H7 (cell line): ENCODE measurements around the gene TXNDC9. TPM values are rescaled to one million over a fixed set of nuclear protein-coding genes. Genes with fewer than 3 reads are reported as not detected.
"Not testable (repeated sequence)": the region's sequence is repeated elsewhere in the genome, so short reads cannot be mapped to it uniquely, and the experiment has no call there.

ENCODE experiments used
- DNase-seq: peaks from one replicate; pipeline ENCODE4 v3.0.0; 2012
- H3K27me3 ChIP-seq: 2 replicates; pipeline ENCODE4 v1.6.0; 2011; ENCODE audit warnings: mild to moderate bottlenecking, low read length; ENCODE audit not compliant: control insufficient read depth, insufficient read depth
- H3K36me3 ChIP-seq: replicated peaks from 2 replicates; pipeline ENCODE4 v1.5.1; 2011; ENCODE audit warnings: low read length; ENCODE audit not compliant: control insufficient read depth, insufficient read depth
- H3K4me3 ChIP-seq: 2 replicates; pipeline ENCODE4 v1.5.1; 2011; ENCODE audit warnings: low read depth, mild to moderate bottlenecking, control low read depth, low read length, moderate library complexity; ENCODE audit not compliant: insufficient read depth
- total RNA-seq: library from RNA; depleted of rRNA; stranded (reverse); fragments of >200 nt; shearing (Covaris generic); gene quantifications from 2 replicates; pipeline ENCODE4 v1.2.3, GENCODE V29; 2014; rRNA removed

Gene TXNDC9
- total RNA-seq, 1 experiment from 2014 or later: 43.3 TPM

GRCh38 chr2:99279969-99280695 is 56.0 kb downstream of the TXNDC9 start:
- no peaks in the 10 kb centered on the region for H3K27me3 ChIP-seq
- no peaks in the 10 kb centered on the region for H3K36me3 ChIP-seq
- DNase-seq: no peak
- no peak overlapping the region for H3K4me3 ChIP-seq

- H3K36me3 ChIP-seq: no peaks in the 10 kb centered on the region
- no peaks in the 10 kb centered on the region for H3K27me3 ChIP-seq
- H3K4me3 ChIP-seq: no peak overlapping the region
- DNase-seq: no peak
Measured at GRCh38 chr2:99278793-99279291, 57.3 kb downstream of the TXNDC9 start.

GRCh38 chr2:99278195-99278765 is 57.9 kb downstream of the TXNDC9 start:
- not testable (repeated sequence) for H3K4me3 ChIP-seq, H3K27me3 ChIP-seq, DNase-seq, H3K36me3 ChIP-seq

GRCh38 chr2:99275882-99276281 is 60.3 kb downstream of the TXNDC9 start:
- H3K27me3 ChIP-seq: no peaks in the 10 kb centered on the region
- no peak overlapping the region for H3K4me3 ChIP-seq
- H3K36me3 ChIP-seq: no peaks in the 10 kb centered on the region
- DNase-seq: no peak

Other genes with a start within 250 kb of the TXNDC9 start
- 2.2 and 5.7 TPM in 2 replicates for gene C2orf15, start 194.6 kb downstream of the TXNDC9 start, total RNA-seq
- 1.1 and 3.5 TPM in 2 replicates for gene TSGA10, start 181.4 kb downstream of the TXNDC9 start, total RNA-seq
- 7.3 and 7.4 TPM in 2 replicates for gene LIPT1, start 181.4 kb downstream of the TXNDC9 start, total RNA-seq
- gene MITD1, start 155.3 kb downstream of the TXNDC9 start, total RNA-seq: 26.5 and 39.5 TPM in 2 replicates
- 39.3 and 49.0 TPM in 2 replicates for gene MRPL30, start 155.1 kb downstream of the TXNDC9 start, total RNA-seq
- not detected in 2 replicates for gene LYG2, start 80.7 kb downstream of the TXNDC9 start, total RNA-seq
- 0.14 and 0.22 TPM in 2 replicates for gene LYG1, start 35.1 kb downstream of the TXNDC9 start, total RNA-seq
- 10.2 and 23.8 TPM in 2 replicates for gene EIF5B, start 1.1 kb upstream of the TXNDC9 start, total RNA-seq
- gene REV1, start 153.7 kb upstream of the TXNDC9 start, total RNA-seq: 21.1 and 31.9 TPM in 2 replicates